Mucosa of gallbladder (tissue), 1 donor: ENCODE results near the gene EVI5. TPM values are rescaled to one million over a fixed set of nuclear protein-coding genes. Genes with fewer than 3 reads are reported as not detected.
"Not testable (repeated sequence)": the region's sequence is repeated elsewhere in the genome, so short reads cannot be mapped to it uniquely, and the experiment has no call there.

Experiments
- DNase-seq: peaks from one replicate; pipeline ENCODE4 v3.0.0-alpha.2; 2020; ENCODE audit warnings: low spot score
- total RNA-seq: library from RNA; stranded (reverse); gene quantifications from one replicate; pipeline ENCODE4 v1.2.1, GENCODE V29; 2021
- donor health status: DM: no; HTN: no; CAD: no.

The EVI5 gene
- total RNA-seq, 1 donor from 2014 or later, result 39.2 TPM

GRCh38 chr1:92575123-92575522, 209.8 kb downstream of the EVI5 start:
- no peak for DNase-seq

GRCh38 chr1:92572520-92572919, 212.4 kb downstream of the EVI5 start:
- no peak for DNase-seq

- no peak for DNase-seq
Observed at GRCh38 chr1:92571578-92571977, 213.3 kb downstream of the EVI5 start.

GRCh38 chr1:92567211-92567868, 217.6 kb downstream of the EVI5 start:
- DNase-seq, result no peak

- DNase-seq, result no peak
Observed at GRCh38 chr1:92563457-92564216, 221.3 kb downstream of the EVI5 start.

GRCh38 chr1:92556350-92556749, 228.6 kb downstream of the EVI5 start:
- DNase-seq, result no peak

- no peak for DNase-seq
Observed at GRCh38 chr1:92554216-92554615, 230.7 kb downstream of the EVI5 start.

GRCh38 chr1:92551916-92552315, 233.0 kb downstream of the EVI5 start:
- no peak for DNase-seq

GRCh38 chr1:92544756-92545165, 240.1 kb downstream of the EVI5 start:
- no peak for DNase-seq

- no peak for DNase-seq
Observed at GRCh38 chr1:92543131-92544055, 241.5 kb downstream of the EVI5 start.

GRCh38 chr1:92538413-92539061, 246.4 kb downstream of the EVI5 start:
- no peak for DNase-seq

GRCh38 chr1:92538048-92538412, 246.9 kb downstream of the EVI5 start:
- DNase-seq, result no peak

- DNase-seq, result no peak
Observed at GRCh38 chr1:92536980-92537884, 247.7 kb downstream of the EVI5 start.

- no peak for DNase-seq
Observed at GRCh38 chr1:92536211-92536979, 248.5 kb downstream of the EVI5 start.

- DNase-seq, result not testable (repeated sequence)
Observed at GRCh38 chr1:92532371-92532770, 252.5 kb downstream of the EVI5 start.

- DNase-seq, result not testable (repeated sequence)
Observed at GRCh38 chr1:92531939-92532338, 253.0 kb downstream of the EVI5 start.

GRCh38 chr1:92527670-92528069, 257.2 kb downstream of the EVI5 start:
- DNase-seq, result no peak

GRCh38 chr1:92524944-92525590, 259.8 kb downstream of the EVI5 start:
- not testable (repeated sequence) for DNase-seq

GRCh38 chr1:92519043-92519442, 265.9 kb downstream of the EVI5 start:
- DNase-seq, result no peak
